Activated T-cell treated with anti-CD3 and anti-CD28 coated beads for 24 hours (primary cell): Measurements from ENCODE around the gene PLD4.
"Not testable (repeated sequence)": the region's sequence is repeated elsewhere in the genome, so short reads cannot be mapped to it uniquely, and the experiment has no call there.

Experiments
- DNase-seq: peaks from one replicate; pipeline ENCODE4 v3.0.0-alpha.2; 2020; ENCODE audit warnings: low read depth

PLD4 gene

DNA sequence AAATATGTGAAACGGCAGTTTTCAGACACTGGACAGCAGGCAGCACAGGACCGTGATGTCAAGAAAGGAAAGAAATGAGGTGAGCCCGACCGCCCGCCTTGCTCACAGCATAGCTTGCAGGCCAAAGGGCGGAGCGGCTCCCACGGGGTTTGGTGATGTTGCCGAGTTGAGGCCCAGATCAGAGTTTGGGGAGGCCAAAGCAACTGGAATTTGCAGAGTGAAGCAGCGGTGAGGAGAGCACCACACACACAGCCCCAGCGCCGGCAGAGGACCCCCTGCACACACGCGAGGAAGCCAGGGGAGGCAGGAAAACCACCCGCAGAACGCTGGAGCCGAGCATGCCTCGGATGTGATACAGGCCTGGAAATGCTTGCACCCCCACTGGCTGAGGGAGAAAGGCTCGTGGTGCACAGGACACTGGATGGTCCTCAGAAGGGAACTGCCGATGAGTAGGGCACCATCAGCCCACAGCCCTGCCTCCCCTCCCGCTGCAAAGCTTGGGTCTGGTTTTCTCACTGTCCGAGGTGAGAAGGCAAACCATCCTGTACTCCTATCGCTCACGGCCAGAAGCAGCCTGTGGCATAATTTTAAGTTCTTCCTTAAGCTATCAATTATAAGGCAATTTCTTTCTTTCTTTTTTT lies 25.7 kb upstream of the PLD4 start:
- no peak for DNase-seq

DNA sequence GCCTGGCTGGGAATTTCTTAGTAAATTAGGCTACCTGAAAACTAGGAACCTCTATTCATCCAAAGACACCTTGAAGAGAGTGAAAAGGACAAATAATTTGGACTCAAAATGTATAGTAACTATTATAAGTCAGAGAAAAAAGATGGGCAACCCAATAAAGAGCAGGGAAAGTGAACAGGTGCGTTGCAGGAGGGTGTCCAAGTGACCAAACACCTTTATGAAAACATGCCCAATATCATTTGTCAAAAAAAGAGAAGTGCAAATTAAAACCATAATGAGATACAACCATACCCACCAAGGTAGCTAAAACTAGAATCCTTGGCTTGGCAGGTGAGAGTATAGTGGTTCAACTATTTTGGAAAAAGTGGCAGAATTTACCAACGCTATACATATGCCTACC lies 24.9 kb upstream of the PLD4 start:
- no peak for DNase-seq

DNA sequence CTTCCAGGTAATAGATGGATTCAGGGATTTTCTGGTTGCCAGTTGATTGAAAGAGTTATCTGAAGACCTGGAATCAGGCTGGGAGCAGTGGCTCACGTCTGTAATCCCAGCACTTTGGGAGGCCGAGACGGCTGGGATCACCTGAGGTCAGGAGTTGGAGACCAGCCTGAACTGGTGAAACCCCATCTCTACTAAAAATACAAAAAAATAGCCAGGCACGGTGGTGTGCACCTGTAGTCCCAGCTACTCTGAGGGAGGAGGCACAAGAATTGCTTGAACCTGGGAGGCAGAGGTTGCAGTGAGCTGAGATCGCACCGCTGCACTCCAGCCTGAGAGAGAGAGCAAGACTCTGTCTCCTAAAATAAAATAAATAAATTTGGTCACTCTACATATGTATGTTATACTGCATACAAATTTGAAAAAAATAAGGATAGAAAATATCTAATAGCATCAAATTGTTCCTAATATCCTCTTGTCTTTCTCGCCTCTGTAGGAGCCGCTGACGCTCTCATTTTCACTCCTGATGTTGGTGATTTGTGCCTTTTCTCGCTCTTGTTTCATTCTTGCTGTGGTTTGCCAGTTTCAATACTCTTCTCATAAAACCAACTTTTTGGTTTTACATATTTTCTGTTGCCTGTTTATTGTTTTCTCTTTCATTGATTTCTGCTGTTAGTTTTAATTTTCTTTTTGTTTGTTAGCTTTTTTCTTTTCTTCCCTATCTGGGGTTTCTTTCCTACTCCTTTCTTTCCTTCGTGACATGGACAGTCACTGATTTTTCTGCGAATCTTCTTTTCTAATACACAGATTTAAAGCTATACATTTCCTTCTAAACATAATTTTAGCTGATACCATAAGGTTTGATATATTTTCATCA lies 23.8 kb upstream of the PLD4 start:
- DNase-seq, result no peak

DNA sequence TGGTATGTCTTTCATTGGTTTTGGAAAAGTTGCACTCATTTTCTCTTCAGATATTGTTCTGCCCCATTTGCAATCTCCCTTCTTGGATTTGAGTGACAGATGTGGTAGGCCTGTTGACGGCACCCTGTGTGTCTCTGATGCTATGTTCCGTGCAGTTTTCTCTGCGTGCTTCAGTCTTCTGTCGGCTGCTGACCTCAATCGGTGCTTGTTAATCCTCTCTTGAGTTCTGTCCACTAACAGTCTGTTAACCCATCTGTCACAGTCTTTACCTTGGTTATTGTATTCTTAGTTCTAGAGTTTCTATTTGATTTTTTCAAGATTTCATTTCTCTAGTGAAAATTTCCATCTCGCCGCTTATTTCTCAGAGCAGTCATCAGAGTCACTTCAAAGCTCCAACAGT lies 20.7 kb upstream of the PLD4 start:
- no peak for DNase-seq

DNA sequence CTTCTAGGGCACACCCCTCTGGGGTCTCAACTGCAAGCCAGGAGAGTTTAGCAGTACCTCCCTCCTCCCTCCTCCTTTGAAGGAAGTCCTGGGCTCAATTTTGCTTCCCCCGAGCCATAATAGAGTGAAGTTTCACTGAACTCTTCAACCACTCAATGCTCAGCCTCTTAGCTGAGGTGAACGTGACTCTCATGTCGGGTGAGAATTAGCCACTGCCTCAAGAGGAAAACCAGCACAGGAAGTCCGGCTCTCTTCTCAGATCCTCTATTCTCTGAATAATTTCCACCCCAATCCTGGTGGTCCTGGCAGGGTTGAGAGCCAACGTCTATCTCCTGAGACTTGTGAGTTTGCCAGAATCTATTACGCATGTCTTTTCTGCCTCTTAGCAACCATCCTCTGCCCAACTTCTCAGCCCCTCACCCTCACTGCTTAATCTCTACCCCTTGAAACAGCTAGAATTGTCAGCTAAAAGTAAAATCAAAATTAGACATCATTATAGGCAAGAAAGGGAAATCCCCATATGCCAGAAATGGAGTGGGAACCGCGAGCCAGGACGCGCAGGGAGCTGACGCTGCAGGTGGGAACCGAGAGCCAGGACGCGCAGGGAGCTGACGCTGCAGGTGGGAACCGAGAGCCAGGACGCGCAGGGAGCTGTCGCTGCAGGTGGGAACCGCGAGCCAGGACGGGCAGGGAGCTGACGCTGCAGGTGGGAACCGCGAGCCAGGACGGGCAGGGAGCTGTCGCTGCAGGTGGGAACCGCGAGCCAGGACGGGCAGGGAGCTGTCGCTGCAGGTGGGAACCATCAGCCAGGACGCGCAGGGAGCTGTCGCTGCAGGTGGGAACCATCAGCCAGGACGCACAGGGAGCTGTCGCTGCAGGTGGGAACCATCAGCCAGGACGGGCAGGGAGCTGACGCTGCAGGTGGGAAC lies 19.8 kb upstream of the PLD4 start:
- DNase-seq, result not testable (repeated sequence)

DNA sequence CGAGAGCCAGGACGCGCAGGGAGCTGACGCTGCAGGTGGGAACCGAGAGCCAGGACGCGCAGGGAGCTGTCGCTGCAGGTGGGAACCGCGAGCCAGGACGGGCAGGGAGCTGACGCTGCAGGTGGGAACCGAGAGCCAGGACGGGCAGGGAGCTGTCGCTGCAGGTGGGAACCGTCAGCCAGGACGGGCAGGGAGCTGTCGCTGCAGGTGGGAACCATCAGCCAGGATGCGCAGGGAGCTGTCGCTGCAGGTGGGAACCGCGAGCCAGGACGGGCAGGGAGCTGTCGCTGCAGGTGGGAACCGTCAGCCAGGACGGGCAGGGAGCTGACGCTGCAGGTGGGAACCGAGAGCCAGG lies 19.1 kb upstream of the PLD4 start:
- not testable (repeated sequence) for DNase-seq

DNA sequence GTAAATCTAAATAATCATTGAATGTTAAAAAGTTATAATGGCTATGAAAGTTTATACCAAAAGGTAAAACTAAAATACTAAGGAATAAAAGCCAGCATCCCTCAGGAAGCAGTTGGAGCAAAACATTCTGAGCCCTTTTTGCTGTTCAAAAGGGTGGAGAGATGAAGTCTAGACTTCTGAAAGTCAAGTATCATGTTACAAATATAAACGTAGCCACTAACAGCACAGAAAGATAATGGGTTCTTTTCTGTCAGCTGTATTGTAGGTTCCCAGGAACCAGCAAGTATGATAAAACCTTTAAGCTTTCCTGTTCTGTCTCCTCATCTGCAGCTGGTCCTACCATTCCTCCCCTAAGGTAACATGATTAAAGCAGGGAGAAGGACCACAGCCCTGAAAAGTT lies 16.4 kb upstream of the PLD4 start:
- no peak for DNase-seq

DNA sequence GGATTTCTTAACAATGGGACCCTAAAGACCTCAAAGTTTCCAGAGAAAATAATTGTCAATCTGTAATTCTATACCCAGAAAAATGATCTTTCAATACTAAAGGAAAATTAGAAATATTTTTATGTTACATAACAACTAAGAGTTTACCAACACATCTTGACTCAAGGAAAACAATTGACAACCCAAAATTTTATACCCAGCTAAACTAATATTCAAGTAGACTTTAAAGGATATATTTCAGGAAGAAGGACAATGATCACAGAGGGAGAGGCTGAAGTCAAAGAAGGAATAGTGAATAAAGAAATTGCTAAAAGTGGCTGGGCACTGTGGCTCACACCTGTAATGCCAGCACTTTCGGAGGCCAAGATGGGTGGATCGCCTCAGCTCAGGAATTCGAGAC lies 12.6 kb upstream of the PLD4 start:
- no peak for DNase-seq

DNA sequence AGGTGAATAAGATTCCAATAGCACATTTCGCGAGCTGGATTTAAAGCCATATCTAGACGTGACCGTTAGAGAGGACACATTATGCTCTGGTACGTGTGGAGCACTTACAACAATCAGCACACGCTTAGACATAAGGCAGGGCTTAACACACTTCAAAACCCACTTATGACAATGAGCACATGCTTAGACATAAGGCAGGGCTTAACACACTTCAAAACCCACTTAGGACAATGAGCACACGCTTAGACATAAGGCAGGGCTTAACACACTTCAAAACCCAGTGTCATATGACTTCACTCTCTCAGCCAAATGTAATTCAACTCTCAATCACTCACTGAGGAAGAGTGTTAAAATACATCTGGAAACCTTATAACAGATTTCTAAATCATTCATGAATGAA lies 11.2 kb upstream of the PLD4 start:
- DNase-seq, result no peak

DNA sequence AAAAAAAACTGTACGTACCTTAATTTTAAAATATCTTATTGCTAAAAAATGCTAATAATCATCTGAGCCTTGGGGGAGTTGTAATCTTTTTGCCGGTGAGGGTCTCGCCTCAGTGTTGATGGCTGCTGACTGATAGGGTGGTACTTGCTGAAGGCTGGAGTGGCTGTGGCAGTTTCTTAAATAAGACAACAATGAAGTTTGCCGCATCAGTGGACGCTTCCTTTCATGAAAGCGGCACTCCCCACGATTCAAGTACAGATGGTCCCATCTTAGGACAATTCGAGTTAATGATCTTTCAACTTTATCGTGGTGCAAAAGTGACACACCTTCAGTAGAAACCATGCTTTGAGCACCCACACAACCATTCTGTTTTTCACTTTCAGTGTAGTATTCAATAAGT lies 7.6 kb upstream of the PLD4 start:
- no peak for DNase-seq

DNA sequence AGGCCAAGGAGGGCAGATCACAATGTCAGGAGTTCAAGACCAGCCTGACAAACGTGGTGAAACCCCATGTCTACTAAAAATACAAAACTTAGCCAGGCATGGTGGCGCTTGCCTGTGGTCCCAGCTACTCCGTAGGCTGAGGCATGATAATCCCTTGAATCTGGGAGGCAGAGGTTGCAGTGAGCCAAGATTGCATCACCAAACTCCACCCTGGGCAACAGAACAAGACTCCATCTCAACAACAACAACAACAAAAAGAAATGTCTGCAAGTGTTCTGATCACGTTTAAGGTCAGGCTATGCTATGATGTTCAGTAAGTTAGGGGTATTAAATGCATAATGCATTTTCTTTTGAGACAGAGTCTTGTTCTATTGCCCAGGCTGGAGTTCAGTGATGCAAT lies 6.7 kb upstream of the PLD4 start:
- DNase-seq, result no peak

DNA sequence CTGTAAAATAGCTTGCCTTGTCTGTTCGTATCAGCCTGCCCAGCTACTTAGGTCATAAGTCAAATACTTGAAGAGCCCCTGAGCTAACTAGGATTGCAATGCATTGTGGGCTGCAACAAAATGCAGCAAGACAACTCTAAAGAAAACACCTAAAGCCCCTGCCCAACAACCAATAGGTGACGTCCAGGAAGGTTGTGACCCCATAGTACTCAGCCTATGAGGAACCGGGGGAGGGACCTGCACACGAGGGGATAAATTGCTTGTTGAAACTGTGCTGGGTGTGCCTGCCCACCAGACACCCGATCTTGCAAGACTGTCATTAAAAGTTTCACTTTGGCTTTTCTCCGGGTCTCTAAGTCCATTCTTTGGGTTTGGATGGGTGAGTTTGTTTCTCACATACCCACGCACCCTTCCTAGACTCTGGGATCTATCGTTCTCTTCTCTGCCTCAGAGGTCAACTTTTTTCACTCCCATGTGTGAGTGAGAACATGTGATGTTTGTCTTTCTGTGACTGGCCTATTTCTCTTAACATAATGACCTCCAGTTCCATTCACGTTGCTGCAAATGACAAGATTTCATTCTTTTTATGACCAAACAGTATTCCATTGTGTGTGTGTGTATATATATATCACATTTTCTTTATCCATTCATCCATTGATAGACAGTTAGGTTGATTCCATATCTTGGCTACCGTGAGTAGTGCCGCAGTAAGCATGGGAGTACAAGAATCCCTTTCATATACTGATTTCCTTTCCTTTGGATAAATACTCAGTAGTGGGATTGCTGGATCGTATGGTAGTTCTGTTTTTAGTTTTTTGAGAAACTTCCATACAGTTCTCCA lies 5.3 kb upstream of the PLD4 start:
- not testable (repeated sequence) for DNase-seq

DNA sequence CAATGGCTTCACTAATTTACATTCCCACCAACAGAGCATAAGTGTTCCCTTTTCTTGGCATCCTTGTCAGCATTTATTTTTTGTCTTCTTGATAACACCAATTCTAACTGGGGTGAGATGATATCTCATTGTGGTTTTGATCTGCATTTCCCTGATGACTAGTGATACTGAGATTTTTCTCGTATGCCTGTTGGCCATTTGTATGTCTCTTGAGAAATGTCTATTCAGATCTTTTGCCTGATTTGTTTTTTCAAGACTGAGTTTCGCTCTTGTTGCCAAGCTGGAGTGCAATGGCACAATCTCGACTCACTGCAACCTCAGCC lies 4.7 kb upstream of the PLD4 start:
- DNase-seq, result no peak

DNA sequence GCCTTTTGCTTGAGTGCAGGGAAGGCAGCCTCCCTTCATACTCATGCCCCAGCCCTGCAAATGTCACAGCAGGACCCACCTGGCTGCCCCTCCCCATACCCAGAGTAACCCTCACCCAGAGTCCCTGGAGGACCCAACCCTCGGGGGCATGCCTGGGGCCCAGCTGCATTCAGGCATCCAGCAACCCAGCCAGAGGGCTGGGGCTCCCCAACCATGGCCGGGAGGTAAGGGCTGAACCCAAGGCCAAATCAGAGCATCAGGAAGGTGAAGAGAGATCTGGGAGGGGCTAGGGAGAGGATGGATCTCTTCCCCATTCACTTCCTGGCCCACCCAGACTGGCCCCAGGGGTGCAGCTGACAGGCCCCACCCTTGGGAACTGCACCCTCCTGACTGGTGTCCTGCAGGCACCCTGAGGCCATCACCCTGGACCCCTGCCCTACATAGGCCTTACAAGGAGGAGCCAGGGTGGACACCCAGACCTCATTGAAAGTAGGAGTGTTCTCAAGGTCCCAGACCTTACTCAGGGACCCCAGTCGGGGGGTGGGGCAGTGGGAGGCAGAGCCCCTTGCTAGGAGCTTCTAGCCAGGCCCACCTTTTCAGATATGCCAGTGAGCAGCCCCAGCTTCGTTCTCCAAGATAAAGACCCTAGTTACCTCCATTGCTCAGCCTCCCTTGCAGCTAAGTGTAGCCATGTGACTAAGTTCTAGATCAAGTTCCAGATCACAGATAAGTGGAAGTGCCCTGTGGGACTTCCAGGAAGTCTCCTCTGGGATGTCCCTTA lies 849 bp upstream of the PLD4 start:
- DNase-seq, result no peak

DNA sequence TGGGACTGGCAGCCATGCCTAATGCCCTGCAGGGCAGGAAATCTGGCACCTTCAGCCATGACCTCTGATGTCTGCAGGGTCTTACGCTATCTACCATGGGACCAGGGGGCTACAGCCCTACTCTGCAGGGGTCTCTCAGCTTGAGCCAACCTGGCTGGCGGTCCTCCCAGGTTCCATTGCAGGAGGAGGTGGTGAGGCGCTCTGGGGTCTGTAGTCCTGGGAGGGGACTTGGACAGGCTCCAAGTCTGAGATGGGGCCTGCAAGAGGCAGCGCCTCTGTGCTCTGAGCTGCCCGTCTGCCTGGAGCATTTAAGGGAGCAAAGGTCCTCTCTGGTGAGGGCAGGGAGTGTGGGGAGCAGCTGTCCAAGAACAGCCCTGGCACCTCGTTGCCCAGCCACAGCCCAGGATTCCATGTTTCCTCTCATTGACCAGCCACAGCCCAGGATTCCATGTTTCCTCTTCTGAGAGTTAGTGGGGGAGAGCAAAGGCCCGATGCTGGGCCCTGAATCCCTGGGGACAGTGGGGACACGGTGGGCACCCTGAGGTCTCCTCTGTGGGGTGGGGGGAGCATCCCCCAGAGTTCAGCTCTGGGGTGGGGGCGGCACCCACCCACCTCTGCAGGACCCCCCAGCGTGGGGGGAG lies 655 bp downstream of the PLD4 start:
- no peak for DNase-seq

DNA sequence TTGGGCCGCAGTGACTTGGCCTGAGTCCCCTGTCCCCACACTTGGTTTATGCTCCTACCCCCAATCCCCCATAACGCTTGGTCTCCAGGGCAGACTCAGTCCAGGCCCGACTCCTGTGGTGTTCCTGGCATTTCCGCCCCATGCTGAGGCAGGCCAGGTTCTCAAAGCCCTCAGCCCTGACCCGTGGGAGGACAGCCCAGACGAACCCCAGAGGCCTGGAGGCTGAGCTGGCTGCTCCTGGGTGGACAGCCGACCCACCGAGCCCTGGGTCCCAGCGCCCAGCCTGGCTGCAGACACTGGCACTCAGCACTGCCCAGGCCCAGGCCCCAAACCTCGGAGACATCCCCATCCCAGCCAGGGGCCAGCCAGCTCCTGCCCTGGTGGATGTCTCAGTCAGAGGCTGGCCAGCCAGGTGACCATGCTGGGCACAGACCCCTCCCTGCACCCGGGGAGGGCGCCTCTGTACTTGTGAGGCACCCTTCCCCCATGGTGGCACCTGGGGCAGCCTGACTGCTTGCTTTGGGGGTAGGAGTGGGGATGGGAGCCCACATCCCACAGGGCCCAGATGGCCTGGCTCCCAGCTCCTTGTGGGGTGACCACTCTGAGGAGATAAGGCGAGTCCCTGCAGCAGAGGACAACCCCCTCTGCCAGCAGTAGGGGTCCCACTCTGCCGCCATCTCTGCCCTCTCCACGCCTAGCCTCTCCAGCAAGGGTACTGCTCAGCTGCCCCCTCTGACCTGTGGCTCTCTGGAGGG lies 1.4 kb downstream of the PLD4 start:
- no peak for DNase-seq

DNA sequence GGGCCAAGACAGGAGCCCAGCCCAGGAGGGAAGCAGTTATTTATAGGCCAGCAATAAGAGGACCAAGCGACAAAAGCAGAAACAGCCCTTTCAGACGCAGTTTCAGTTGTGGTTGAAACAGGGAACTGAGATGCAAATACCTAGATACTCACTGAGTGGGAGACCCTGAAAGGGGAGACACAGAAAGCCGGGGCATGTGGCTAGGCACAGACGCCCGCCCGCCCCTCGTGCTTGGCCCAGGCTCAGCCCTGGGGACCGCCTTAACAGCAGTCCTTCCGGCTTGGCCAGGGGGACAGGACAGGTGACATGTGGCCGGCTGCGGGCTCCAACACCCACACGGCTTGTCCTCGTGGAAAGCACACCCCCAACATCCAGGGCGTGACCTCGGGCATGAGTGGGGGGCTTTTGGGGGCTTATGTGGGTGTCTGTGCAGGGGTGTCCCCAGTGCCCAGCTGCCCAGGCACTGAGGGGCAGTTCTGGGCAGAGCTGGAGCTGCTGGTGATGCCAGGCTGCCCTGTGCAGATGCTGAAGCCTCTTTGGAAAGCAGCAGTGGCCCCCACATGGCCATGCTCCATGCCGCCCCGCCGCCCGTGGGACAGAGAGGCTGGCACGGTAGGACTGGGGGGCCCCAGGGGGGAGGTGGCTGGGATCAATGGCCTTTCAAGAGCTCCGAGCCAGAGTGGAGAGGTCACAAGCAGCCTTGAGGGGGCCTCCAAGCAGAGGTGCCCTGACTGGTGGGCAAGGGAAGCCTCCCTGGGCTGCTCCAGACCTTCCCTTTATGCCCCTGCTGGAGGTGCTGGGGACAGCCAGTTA lies 2.1 kb downstream of the PLD4 start:
- no peak for DNase-seq

DNA sequence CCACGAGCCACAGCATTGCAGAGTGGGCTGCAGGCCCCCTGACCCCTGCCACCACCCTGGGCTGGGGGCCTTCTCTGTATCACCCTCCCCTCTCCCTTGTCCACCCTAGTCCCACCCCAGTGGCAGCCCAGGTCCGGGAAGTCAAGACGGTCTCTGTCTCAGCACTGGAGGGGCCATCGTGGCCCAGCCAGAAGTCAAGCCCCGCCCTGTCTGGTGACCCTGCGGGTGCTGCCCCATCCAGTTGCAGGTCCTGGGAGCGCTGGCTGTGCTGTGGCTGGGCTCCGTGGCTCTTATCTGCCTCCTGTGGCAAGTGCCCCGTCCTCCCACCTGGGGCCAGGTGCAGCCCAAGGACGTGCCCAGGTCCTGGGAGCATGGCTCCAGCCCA lies 2.7 kb downstream of the PLD4 start:
- DNase-seq, result no peak

DNA sequence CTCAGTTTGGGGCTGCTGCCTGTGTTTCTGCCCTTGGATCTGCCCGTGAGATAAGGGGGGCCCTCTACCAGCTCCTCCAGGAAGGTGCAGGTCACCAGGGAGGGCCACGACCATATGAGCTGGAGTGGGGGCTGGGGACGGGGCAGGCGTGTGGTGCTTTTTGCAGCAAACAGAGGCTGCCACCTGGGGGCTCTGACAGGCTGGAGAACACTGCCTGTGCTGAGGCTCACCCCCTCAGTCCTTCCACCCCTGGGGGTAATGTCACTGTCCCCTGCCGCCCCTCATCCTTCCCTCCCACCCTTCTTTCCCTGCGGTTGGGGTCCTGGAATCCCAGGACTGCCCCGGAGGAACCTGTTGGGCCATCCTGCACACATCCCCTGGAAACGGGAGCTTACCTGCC lies 3.2 kb downstream of the PLD4 start:
- DNase-seq, result no peak
